Measurements from ENCODE around the gene CBLN1.
"Not testable (repeated sequence)": the region's sequence is repeated elsewhere in the genome, so short reads cannot be mapped to it uniquely, and the experiment has no call there.

The CBLN1 gene

DNA sequence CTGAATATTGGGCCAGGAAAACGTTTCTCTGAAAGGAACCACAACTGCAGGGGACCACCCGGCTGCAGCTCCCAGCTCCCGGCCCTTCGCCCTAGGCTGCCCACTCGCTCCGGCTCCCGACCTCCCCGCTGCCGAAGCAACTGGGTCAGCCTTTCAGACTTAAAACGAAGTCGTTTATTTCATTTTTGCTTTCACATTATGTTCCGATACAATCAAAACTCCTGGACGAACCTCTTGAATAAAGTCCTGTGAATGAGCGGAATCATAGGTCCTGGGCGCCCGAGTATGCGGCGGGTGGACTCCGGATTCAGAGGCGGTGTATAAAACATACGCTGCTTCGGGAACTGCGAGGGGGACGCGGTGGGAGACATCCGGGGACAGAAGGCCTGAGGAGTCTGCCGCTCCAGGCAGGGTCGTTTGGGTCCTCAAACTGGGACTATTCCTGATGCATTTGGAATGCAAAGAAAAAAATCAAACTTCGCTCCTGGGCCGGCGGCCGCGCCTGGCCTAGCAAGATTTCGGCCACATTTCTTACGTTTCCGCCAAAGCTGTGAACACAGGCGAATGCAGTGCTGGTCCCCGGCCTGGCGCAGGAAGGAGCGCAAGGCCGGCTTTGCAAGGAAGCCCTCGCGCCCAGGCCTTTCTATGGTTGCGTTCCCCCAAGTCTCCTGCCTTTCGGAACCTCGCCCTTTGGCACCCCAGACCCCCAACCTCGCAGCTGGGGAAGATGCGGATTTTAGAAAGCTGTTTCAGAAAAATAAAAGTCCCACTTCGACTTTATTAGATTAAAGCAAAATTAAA lies 3.7 kb downstream of the CBLN1 start:
- no peak for DNase-seq (ENCODE audit: low read depth)

DNA sequence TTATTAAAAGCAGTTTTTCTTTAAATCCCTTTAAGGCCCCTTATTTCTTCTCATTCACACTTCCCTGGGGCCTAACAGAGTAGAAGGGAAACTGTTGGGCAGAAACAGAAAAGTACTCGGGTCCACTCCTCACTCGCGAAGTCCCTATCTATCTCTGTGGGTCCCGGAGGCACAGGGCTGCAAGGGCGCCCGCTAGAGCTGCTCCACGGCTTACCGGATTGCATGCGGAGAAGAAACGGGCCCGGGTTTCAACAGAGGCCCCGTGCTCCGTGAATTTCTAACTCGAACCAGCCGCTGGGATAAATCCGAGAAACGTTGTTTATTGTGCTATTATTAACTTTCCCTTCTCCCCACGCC lies 4.3 kb downstream of the CBLN1 start:
- DNase-seq (ENCODE audit: low read depth): no peak

DNA sequence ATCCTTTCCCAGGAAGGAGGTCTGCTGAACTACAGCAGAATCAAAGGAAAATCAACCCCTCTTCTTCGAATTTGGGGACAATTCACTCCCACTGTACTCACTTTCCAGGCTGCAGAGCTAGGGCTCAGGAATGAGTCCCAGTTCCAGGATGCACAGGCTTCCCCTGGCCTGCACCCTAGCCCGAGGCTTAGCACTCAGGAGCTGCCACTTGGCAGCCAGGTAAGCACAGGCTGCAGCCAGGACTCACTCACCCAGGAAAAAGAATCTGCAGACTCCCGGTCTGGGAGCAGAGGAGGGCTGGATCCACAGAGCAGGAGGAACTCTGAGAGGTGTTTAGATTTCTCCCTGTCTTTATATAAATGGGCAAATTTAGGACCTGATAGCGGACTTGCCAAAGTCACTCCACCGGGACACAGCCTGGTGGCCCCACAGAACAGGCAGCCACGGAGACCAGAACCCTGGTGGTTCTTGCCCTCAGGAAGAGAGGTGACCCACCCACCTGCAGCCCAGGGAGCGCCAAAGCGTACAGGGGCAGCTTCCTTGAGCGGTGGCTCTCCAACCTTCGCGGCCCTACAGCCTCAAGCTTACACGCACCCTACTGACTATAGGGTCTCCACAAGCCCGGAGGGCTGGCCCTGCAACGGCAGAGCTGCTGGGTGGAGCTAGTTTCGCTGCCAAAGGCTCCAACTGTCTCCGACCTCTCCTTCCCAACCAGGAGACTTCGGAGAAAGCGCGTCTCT lies 4.8 kb downstream of the CBLN1 start:
- DNase-seq (ENCODE audit: low read depth): no peak

DNA sequence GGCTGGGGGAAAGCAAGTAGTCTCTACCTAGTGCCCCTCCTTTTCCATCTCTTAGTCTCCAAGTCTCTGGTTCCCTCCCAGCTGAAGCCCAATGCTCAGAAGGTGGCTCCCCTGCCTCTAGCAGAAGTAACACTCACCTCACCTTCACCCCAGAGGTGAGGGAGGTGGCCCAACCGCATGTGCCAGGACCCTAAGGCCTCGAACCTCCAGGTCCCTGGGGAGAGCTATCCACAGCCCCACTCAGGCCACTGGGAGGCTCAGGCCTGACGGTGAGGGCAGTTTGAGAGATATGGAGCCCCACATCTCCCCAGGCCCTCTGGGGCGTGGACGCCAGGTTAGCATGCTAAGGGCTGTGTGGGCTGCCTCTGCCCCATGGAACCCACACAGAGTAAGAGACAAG lies 5.8 kb downstream of the CBLN1 start:
- DNase-seq (ENCODE audit: low read depth): no peak

DNA sequence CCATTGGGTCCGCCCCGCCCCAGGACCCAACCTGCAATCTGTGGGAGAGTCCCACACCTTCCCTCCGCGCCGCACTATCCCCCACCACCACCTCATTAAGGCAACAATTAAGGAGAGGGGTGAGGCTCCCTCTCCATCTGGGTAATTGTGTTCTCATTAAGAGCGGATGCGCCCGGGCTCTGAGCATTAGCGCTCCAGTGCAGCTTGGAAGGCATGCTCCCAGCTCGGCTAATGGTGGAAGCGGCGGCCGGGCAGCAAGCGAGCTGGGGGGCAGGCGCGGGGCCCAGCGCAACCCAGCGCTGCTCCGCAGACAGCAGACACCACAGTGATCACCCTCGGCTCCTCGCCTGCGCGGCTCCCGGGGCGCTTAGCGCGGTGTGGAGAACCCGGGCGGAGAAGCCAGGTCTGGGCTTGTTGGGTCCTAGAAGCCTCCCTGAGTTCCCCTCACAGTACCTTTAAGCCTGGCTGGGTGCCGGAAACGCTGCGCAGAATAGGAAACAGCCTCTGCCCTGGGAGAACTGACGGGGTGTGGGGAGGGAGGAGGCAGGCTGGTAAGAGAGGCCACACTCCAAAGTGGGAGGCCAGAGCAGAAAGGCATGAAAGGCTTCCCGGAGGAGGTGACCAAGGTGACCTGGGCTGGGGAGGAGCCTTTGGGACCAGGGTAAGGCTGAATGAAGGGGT lies 6.4 kb downstream of the CBLN1 start:
- DNase-seq (ENCODE audit: low read depth): no peak

DNA sequence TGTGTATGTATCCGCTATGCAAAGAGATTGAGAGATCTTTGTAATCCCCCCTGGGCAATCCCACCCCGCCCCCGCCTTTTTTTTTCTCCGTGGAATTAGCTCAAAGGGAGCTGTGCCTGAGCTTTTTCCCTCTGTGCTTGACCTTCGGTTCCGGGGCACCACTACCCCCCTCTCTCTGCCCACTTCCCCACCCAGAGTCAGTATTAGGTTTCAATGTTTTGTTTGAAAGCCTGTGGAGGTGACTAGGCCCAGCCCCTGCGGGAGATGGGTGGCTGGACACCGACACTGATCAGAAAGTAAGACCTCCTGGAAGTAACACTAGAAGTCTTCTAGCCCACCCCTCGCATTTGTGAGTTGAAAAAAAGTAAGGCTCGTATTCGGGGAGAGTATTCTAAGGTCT lies 7.0 kb downstream of the CBLN1 start:
- DNase-seq (ENCODE audit: low read depth): no peak

DNA sequence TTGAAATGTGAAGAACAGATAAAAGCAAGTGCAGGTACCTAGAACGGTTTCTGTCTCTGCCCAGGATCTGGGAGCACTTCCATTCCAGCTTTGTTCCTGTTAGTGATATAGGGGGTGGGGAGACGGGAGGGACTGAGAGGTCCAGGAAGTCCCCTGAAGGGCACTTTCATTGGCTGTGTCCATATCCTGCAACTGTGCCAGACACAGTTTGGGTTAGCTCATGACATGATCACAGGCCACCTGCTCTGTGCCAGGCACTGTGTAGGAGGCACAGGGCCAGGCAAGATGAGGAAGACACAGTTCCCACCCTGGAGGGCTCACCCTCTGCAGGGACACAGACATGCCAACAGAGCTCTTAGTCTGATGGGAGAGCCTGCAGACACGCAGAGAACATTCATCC lies 7.9 kb downstream of the CBLN1 start:
- no peak for DNase-seq (ENCODE audit: low read depth)

DNA sequence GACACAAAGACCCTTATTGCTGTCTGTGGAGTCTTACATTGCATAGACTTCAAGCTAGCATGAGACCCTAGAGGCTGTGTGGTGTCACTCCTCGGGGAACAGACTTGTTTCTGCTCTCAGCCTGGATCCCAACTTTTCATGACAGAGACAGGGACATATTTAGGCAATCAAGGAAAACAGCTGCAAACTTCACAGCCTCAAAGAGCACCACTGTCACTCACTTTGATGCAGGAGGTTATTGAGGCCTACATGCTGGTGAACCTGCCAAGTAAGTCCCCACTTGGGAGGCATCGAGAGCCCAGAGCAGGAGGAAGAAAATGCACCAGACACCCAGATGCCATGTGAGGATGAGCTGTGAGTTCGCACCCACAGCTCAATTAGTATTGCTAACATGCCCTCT lies 10.3 kb downstream of the CBLN1 start:
- DNase-seq (ENCODE audit: low read depth): no peak

DNA sequence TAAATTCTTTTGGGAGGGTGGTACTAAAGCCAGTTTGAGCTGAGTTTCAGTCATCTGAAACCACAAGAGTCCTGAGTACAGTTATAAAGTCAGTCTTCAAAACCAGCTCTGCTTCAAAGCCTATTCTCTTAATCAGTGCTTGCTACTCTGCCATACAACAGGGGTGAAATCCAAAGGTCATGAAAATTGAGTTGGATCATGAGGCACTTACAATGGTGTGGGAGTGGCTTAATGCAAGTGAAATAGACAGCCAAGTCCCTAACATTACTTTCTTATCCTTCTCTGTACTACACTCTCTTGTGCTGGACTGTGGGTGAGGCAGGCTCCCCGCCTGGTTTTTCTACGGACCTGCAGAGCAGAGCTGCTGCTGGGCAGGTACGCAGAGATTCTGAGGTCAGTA lies 12.4 kb downstream of the CBLN1 start:
- no peak for DNase-seq (ENCODE audit: low read depth)

DNA sequence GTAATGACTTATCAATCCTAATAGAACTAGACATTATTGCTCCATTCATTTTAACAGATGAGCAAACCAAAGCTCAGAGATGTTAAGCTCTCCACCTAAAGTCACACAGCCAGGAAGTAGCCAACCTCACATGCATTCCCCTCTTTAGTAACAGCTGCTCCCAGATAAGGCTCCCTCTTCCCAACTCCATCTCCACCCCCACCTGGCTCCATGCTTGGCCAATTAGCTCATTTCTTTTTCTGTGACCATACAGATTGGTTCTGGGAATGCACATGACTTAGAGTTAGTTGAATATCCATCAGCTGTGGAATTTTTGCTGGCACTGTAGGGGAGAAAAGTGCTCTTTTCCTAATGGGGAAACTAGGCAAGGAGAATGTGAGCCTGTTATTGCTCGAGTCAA lies 13.0 kb downstream of the CBLN1 start:
- no peak for DNase-seq (ENCODE audit: low read depth)

DNA sequence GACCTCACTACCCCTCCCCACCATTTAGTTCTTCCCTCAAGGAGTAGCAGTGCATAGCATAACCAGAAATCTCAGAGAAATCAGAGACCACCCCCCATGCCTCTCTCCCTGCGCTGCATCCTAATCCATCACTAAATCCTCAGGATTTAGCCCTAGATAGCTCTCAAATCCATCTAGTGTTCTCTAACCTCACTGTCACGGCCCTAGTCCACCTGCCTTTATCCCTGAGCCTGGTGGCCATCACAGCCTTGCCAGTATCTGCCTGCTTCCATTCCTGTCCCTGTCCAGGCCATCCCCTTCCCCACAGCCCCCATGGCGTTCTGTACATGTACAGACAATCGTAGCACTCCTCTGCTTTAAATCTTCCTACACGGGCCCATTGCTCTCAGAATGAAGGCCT lies 19.1 kb downstream of the CBLN1 start:
- DNase-seq (ENCODE audit: low read depth): no peak

DNA sequence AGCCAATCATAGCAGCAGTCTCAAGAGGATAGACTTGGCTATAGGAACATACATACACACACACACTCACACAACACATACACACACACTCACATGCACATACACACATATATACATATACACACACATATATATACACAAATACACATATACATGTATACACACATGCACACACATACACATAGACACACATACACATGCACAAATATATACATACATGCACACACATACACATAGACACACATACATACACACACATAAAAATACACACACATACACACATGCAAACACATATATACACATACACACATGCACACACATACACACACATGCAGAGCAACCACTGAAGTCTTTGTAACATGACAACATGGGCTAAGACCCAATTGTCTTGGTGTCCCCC lies 19.7 kb downstream of the CBLN1 start:
- no peak for DNase-seq (ENCODE audit: low read depth)

DNA sequence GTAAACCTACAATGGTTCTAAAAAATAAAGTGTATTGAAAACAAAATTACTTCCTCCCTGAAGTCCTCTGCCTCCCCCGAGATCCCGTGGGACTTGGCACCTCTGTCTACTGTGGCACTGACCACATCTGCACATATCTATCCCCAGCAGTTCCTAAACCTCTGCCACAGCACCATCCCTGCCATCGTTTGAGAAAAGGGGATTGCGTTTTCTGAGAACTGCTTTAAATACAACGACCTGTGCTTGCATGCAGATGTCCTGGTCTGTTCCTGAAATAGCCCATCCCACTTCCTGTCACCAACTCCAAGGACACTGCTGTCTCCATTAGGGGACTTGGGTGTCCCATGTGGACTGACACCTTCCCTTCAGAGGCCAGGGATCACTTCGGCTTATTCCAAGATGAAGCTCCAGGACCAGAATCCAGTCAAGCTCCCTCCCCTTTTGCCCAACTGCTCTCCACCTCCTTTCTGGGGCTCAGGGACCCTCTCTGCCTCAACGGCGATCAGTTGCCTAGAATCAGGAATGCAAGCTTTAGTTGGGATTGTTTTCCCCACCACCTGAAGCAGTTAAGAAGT lies 20.6 kb downstream of the CBLN1 start:
- no peak for DNase-seq (ENCODE audit: low read depth)

DNA sequence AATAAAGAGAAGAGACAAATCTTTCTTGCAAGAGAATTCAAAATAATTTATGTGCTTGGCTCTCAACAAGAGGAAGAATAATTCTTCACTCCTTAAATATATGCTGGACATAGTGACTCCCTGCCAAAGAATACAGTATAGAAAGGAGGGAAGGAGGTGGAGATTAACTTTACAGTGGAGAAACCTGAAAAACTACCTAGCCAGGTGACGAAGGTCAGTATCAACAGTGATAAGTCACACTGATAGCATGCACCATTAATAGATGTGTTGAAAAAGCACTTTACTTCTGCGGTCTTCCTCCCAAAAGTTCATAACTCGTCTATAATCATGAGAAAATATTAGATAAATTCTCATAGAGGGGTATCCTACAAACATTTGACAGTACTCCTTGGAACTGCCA lies 21.4 kb downstream of the CBLN1 start:
- no peak for DNase-seq (ENCODE audit: low read depth)

DNA sequence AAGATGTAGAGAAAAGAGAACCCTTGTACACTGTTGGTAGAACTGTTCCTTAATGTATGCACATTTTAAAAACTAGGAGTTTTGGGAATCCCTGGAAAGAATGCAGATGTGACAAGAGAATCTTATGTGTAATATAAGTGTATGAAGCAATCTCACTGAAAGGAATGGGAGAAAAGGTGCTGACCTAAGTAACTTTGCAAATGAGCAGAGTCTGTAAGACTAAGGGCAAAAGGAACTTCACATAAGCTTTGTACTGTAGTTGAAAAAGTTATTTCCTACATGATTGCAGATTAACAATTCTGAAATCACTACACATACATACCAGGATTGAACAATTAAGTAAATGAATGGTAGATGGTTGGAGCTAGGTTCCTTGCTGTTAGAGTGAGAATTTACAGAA lies 22.3 kb downstream of the CBLN1 start:
- no peak for DNase-seq (ENCODE audit: low read depth)

DNA sequence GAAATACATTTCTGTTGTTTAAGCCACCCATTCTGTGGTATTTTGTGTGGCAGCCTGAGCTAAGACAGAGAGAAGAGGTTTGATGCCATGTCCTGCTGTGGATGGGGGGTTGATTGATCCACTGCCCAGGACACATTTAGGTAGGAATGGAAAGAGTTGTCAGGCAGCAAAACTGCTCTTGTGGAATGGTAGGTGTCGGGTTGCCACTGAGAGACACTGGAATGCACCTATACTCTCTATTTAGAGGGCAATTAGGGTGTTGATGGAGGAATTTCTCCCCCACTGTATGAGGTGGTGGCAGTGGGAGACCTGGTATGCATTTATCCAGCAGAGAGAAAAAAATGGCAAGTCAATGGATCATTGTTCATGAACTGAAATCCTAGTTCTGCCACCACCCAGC lies 30.9 kb downstream of the CBLN1 start:
- DNase-seq (ENCODE audit: low read depth): no peak

DNA sequence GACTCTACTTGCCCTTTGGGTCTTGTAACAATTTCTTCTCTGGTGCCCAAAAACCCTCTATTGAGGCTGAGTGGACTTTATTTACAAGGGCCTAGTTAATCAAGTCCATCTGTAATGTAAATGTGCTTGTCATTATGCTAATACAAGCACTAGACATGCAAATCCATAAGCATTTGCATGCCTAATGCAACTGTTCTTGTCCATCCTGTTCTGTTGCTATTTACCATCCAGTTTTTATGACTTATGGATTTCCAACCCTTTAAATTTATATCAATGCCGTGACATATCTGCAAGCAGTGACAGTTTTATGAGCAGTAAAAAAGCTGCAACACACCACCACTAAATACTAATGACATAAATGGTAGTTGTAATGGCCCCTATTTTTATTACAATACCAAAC lies 33.4 kb downstream of the CBLN1 start:
- DNase-seq (ENCODE audit: low read depth): no peak

DNA sequence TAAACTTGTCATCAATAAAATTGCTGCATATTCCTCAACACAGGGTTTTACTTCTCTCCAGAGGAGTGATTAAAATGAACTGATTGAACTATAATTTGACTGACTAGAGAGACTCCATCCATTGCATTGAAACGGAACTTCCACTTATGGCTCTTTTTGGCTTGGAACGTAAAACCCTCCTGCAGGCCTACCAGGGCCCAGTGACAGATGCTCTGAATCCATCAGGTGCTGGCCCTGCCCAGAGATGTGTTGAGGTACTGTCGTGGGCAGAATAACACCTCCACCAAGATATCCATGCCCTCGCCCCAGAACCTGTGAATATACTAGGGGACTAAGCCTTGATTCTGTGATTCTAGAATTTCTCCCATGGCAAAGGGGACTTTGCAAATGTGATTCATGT lies 45.4 kb downstream of the CBLN1 start:
- no peak for DNase-seq (ENCODE audit: low read depth)

DNA sequence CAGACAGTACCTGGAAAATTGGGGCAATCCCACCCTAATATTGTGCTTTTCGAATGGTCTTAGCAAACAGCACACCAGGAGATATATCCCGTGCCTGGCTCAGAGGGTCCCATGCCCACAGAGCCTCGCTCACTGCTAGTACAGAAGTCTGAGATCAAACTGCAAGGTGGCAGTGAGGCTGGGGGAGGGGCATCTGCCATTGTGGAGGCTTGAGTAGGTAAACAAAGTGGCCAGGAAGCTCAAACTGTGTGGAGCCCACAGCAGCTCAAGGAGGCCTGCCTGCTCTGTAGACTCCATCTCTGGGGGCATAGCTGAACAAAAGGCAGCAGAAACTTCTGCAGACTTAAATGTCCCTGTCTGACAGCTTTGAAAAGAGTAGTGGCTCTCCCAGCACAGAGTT lies 53.3 kb downstream of the CBLN1 start:
- DNase-seq (ENCODE audit: low read depth): not testable (repeated sequence)
